ENCODE data around the gene DDX19B.
"Not testable (repeated sequence)": the region's sequence is repeated elsewhere in the genome, so short reads cannot be mapped to it uniquely, and the experiment has no call there.

Gene DDX19B

DNA sequence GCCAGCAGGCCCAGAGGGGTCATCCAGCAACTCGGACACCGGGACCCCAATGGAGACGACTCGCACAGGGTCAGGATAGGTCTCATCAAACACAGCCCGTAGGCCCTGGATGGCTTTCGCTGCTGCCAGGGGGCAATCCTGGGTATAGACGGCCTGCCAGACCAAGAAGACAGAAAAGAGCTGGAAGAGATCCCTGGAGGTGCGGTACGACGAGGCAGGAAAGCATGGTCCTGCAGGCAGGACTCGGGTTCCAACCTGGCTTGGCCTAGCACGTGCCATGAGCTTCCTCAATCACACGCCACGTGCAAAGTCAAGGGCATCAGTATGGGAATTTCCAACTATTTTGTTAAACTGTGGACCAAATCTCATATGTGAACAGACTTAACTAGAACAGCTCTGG lies 40.9 kb upstream of the DDX19B start:
- no peak overlapping the region for H3K27ac ChIP-seq (ENCODE audit: low read depth, low read length)
- peaks cover 87% of the 10 kb centered on the region for H3K36me3 ChIP-seq (ENCODE audit: insufficient read depth, low read length)
- no peaks in the 10 kb centered on the region for H3K27me3 ChIP-seq (ENCODE audit: control insufficient read depth in 1 of 2, insufficient read depth in 2 of 2, low read length in 2 of 2)
- H3K4me3 ChIP-seq (ENCODE audit: low read depth in 1 of 2, low read length in 2 of 2) = no peak overlapping the region
- no peaks in the 10 kb centered on the region for H3K4me1 ChIP-seq (ENCODE audit: insufficient read depth, low read length)
- no peak overlapping the region for H3K9ac ChIP-seq (ENCODE audit: low read length)
- no peaks in the 10 kb centered on the region for H3K9me3 ChIP-seq (ENCODE audit: low read length)

DNA sequence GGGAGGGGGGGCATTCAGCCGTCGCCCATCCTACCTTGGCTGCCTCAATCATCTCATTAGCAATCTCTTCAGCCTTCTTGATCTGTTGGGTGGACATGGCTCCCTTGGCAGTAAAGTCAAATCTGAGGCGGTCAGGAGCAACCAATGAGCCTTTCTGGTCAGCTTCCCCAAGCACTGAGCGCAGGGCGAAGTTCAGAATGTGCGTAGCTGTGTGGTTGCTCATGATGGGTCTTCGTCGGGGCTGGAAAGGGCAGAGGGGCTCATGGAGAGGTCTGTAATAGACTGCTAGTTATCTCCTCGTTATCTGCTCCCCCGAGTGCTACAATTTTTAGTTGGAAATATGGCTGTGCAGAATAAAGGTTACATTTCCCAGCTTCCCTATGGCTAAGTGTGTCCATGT lies 40.0 kb upstream of the DDX19B start:
- H3K9ac ChIP-seq (ENCODE audit: low read length) = no peak overlapping the region
- H3K27me3 ChIP-seq (ENCODE audit: control insufficient read depth in 1 of 2, insufficient read depth in 2 of 2, low read length in 2 of 2) = no peaks in the 10 kb centered on the region
- no peaks in the 10 kb centered on the region for H3K9me3 ChIP-seq (ENCODE audit: low read length)
- H3K36me3 ChIP-seq (ENCODE audit: insufficient read depth, low read length) = peaks cover 86% of the 10 kb centered on the region
- no peak overlapping the region for H3K27ac ChIP-seq (ENCODE audit: low read depth, low read length)
- H3K4me3 ChIP-seq (ENCODE audit: low read depth in 1 of 2, low read length in 2 of 2) = no peak overlapping the region
- no peaks in the 10 kb centered on the region for H3K4me1 ChIP-seq (ENCODE audit: insufficient read depth, low read length)

DNA sequence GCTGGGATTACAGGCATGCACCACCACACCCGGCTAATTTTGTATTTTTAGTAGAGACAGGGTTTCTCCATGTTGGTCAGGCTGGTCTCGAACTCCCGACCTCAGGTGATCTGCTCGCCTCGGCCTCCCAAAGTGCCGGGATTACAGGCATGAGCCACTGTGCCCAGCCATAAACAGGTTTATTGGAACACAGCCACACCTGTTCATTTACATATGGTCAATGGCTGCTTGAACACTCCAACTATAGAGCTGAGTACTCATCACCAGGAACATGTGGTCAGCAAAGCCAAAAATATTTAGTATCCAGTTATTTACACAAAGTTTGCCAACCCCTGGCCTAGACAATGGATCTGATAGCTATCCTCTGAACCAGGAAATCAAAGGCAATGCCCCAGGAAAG lies 39.1 kb upstream of the DDX19B start:
- not testable (repeated sequence) for H3K4me1 ChIP-seq (ENCODE audit: insufficient read depth, low read length); H3K27me3 ChIP-seq (ENCODE audit: control insufficient read depth in 1 of 2, insufficient read depth in 2 of 2, low read length in 2 of 2); H3K27ac ChIP-seq (ENCODE audit: low read depth, low read length); H3K9me3 ChIP-seq (ENCODE audit: low read length); H3K4me3 ChIP-seq (ENCODE audit: low read depth in 1 of 2, low read length in 2 of 2); H3K9ac ChIP-seq (ENCODE audit: low read length)
- peaks cover 83% of the 10 kb centered on the region for H3K36me3 ChIP-seq (ENCODE audit: insufficient read depth, low read length)

DNA sequence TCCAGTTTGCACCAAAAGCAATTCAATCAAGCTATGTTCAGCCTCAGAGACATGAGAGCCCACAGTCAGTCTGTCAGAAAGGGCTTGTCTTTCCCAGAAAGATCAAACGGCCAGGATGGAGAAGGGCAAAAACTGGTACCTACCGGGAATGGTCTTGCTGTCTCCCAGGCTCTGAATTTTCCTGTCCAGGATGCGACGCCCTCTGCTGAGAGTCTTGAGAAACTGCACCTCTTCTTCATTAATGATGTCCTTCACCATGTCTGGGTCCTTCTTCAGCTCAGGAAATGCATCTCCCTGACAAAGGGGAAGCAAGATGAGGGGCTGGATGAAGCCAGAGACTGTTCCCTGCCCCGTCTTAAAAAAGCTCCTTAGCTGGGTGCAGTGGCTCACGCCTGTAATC lies 31.5 kb upstream of the DDX19B start:
- Histone ChIP-seq H3K4me3 (ENCODE audit: low read depth in 1 of 2, low read length in 2 of 2) (no peak overlapping the region), H3K4me1 (ENCODE audit: insufficient read depth, low read length) (no peaks in the 10 kb centered on the region), H3K36me3 (ENCODE audit: insufficient read depth, low read length) (peaks cover 71% of the 10 kb centered on the region), H3K27ac (ENCODE audit: low read depth, low read length) (no peak overlapping the region), H3K9me3 (ENCODE audit: low read length) (no peaks in the 10 kb centered on the region), H3K27me3 (ENCODE audit: control insufficient read depth in 1 of 2, insufficient read depth in 2 of 2, low read length in 2 of 2) (no peaks in the 10 kb centered on the region), H3K9ac (ENCODE audit: low read length) (no peak overlapping the region)

DNA sequence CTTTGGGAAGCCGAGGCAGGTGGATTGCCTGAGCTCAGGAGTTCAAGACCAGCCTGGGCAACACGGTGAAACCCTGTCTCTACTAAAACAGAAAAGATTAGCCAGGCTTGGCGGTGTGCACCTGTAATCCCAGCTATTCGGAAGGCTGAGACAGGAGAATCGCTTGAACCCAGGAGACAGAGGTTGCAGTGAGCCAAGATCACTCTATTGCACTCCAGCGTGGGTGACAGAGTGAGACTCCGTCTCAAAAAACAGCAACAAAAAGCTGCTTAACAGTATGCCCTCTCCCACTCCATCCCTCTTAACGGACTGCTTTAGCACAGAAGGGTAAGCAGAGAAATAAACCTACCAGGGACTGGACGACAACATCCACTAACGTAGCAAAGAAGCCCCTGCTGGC lies 31.1 kb upstream of the DDX19B start:
- peaks cover 72% of the 10 kb centered on the region for H3K36me3 ChIP-seq (ENCODE audit: insufficient read depth, low read length)
- H3K9me3 ChIP-seq (ENCODE audit: low read length); H3K4me3 ChIP-seq (ENCODE audit: low read depth in 1 of 2, low read length in 2 of 2); H3K9ac ChIP-seq (ENCODE audit: low read length); H3K27ac ChIP-seq (ENCODE audit: low read depth, low read length); H3K4me1 ChIP-seq (ENCODE audit: insufficient read depth, low read length); H3K27me3 ChIP-seq (ENCODE audit: control insufficient read depth in 1 of 2, insufficient read depth in 2 of 2, low read length in 2 of 2): not testable (repeated sequence)

- no peak overlapping the region for H3K4me3 ChIP-seq (ENCODE audit: low read depth in 1 of 2, low read length in 2 of 2)
- no peaks in the 10 kb centered on the region for H3K9me3 ChIP-seq (ENCODE audit: low read length)
- no peaks in the 10 kb centered on the region for H3K27me3 ChIP-seq (ENCODE audit: control insufficient read depth in 1 of 2, insufficient read depth in 2 of 2, low read length in 2 of 2)
- no peak overlapping the region for H3K27ac ChIP-seq (ENCODE audit: low read depth, low read length)
- peaks cover 64% of the 10 kb centered on the region for H3K36me3 ChIP-seq (ENCODE audit: insufficient read depth, low read length)
- no peaks in the 10 kb centered on the region for H3K4me1 ChIP-seq (ENCODE audit: insufficient read depth, low read length)
- H3K9ac ChIP-seq (ENCODE audit: low read length) = no peak overlapping the region
These were observed 29.5 kb upstream of the DDX19B start for GRCh38 chr16:70269471-70269870.

- no peaks in the 10 kb centered on the region for H3K9me3 ChIP-seq (ENCODE audit: low read length)
- no peak overlapping the region for H3K9ac ChIP-seq (ENCODE audit: low read length)
- no peak overlapping the region for H3K4me3 ChIP-seq (ENCODE audit: low read depth in 1 of 2, low read length in 2 of 2)
- no peaks in the 10 kb centered on the region for H3K4me1 ChIP-seq (ENCODE audit: insufficient read depth, low read length)
- H3K36me3 ChIP-seq (ENCODE audit: insufficient read depth, low read length) = peaks cover 57% of the 10 kb centered on the region
- no peak overlapping the region for H3K27ac ChIP-seq (ENCODE audit: low read depth, low read length)
- no peaks in the 10 kb centered on the region for H3K27me3 ChIP-seq (ENCODE audit: control insufficient read depth in 1 of 2, insufficient read depth in 2 of 2, low read length in 2 of 2)
These were observed 28.8 kb upstream of the DDX19B start for GRCh38 chr16:70270176-70270575.

DNA sequence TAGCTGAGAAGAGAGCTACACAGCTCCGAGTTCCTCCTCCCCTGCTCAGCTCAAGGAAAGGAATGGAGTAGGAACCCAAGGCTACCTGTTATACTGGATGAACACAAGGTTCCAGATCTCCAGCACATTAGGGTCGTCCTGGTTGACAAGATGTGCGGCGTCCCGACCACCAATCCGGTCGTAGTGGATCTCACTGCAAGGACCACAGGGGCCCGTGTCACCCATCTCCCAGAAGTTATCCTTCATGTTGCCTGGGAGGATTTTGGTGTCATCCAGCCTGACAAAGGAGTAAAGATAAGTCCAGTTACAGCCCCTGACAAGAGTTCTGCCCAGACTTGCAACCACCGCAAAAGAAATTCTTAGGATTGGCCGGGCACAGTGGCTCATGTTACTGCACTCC lies 27.3 kb upstream of the DDX19B start:
- Histone ChIP-seq H3K4me1 (ENCODE audit: insufficient read depth, low read length) (peaks cover 3% of the 10 kb centered on the region), H3K4me3 (ENCODE audit: low read depth in 1 of 2, low read length in 2 of 2) (no peak overlapping the region), H3K27me3 (ENCODE audit: control insufficient read depth in 1 of 2, insufficient read depth in 2 of 2, low read length in 2 of 2) (no peaks in the 10 kb centered on the region), H3K9me3 (ENCODE audit: low read length) (no peaks in the 10 kb centered on the region), H3K9ac (ENCODE audit: low read length) (no peak overlapping the region), H3K27ac (ENCODE audit: low read depth, low read length) (no peak overlapping the region), H3K36me3 (ENCODE audit: insufficient read depth, low read length) (peaks cover 52% of the 10 kb centered on the region)

DNA sequence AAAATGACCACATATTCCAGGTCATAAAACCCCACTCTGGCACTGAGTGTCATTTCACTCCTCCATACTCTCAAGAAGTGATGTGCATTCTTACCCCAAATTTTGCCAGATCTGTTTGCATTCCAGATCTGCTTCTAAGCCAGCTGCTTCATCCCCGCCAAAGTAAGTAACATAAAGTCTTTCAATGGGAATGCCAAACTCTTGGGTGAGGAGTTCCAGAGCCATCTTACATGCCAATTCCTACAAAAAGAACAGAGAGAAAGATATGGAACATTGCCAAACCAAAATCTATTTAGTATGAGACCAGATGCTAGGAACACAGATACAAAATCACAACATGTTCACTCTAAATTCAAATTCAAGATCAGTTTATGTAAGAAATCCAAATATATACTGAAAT lies 22.6 kb upstream of the DDX19B start:
- no peak overlapping the region for H3K9ac ChIP-seq (ENCODE audit: low read length)
- no peaks in the 10 kb centered on the region for H3K27me3 ChIP-seq (ENCODE audit: control insufficient read depth in 1 of 2, insufficient read depth in 2 of 2, low read length in 2 of 2)
- peaks cover 43% of the 10 kb centered on the region for H3K36me3 ChIP-seq (ENCODE audit: insufficient read depth, low read length)
- peaks cover 3% of the 10 kb centered on the region for H3K4me1 ChIP-seq (ENCODE audit: insufficient read depth, low read length)
- no peaks in the 10 kb centered on the region for H3K9me3 ChIP-seq (ENCODE audit: low read length)
- no peak overlapping the region for H3K4me3 ChIP-seq (ENCODE audit: low read depth in 1 of 2, low read length in 2 of 2)
- no peak overlapping the region for H3K27ac ChIP-seq (ENCODE audit: low read depth, low read length)

- not testable (repeated sequence) for H3K4me3 ChIP-seq (ENCODE audit: low read depth in 1 of 2, low read length in 2 of 2); H3K9me3 ChIP-seq (ENCODE audit: low read length); H3K9ac ChIP-seq (ENCODE audit: low read length); H3K4me1 ChIP-seq (ENCODE audit: insufficient read depth, low read length); H3K27me3 ChIP-seq (ENCODE audit: control insufficient read depth in 1 of 2, insufficient read depth in 2 of 2, low read length in 2 of 2); H3K27ac ChIP-seq (ENCODE audit: low read depth, low read length)
- peaks cover 20% of the 10 kb centered on the region for H3K36me3 ChIP-seq (ENCODE audit: insufficient read depth, low read length)
These were observed 11.5 kb upstream of the DDX19B start for GRCh38 chr16:70287304-70287971.

- Histone ChIP-seq H3K4me1 (ENCODE audit: insufficient read depth, low read length) (no peaks in the 10 kb centered on the region), H3K27me3 (ENCODE audit: control insufficient read depth in 1 of 2, insufficient read depth in 2 of 2, low read length in 2 of 2) (no peaks in the 10 kb centered on the region), H3K4me3 (ENCODE audit: low read depth in 1 of 2, low read length in 2 of 2) (peak within 1 kb of the TSS; percentile 84 to 85), H3K36me3 (ENCODE audit: insufficient read depth, low read length) (peaks cover 3% of the 10 kb centered on the region), H3K27ac (ENCODE audit: low read depth, low read length) (peak within 1 kb of the TSS; percentile 94), H3K9me3 (ENCODE audit: low read length) (no peaks in the 10 kb centered on the region), H3K9ac (ENCODE audit: low read length) (peak within 1 kb of the TSS; percentile 94)
These were observed 9.5 kb upstream of the DDX19B start, which contains the start of gene AARS1 for GRCh38 chr16:70289229-70290094. Gene AARS1 (minus strand): TSS chr16:70289506. CDS start chr16:70282763, 6,743 bp downstream.

All from muscle layer of colon (tissue), 2 donors.